Esophagus squamous epithelium (tissue), 5 donors: ENCODE data around the gene ATL1. TPM values are rescaled to one million over a fixed set of nuclear protein-coding genes. Genes with fewer than 3 reads are reported as not detected.

Experiments
- DNase-seq: peaks from one replicate; lab custom pipeline; 2025; lab: John Stamatoyannopoulos, UW
- H3K27ac ChIP-seq, 4 donors: fragments of 200-600 bp; sonication (generic); one replicate each; pipeline ENCODE4 v1.5.1; 2016 to 2019; ENCODE audit warnings: mild to moderate bottlenecking in 1 of 4
- H3K27me3 ChIP-seq, 4 donors: fragments of 200-600 bp; sonication (generic); 1 replicate in 3 of 4; 2 replicates in 1 of 4; pipeline versions ENCODE4 v1.5.1 to v1.6.0; 2017 to 2021; ENCODE audit warnings: antibody characterized with exemption in 1 of 4
- H3K36me3 ChIP-seq, 3 donors: fragments of 200-600 bp; sonication (generic); one replicate each; pipeline ENCODE4 v1.5.1; 2016 to 2019
- H3K4me1 ChIP-seq, 3 donors: fragments of 200-600 bp; sonication (generic); one replicate each; pipeline ENCODE4 v1.5.1; 2017 to 2019
- H3K4me3 ChIP-seq, 4 donors: fragments of 200-600 bp; sonication (generic); 1 replicate in 3 of 4; 2 replicates in 1 of 4; pipeline ENCODE4 v1.5.1; 2016 to 2019; ENCODE audit warnings: mild to moderate bottlenecking in 2 of 4, moderate library complexity in 1 of 4
- H3K9me3 ChIP-seq, 3 donors: fragments of 200-600 bp; sonication (generic); one replicate each; pipeline ENCODE4 v1.5.1; 2016 to 2019
- CTCF ChIP-seq, 6 experiments: fragments of 450-650 bp in 4 of 6; fragments of 200-600 bp in 2 of 6; sonication (generic) in 2 of 6; IDR thresholded peaks; one replicate each; pipeline ENCODE4 v1.5.1; 2016 to 2019; ENCODE audit warnings: antibody characterized with exemption in 6 of 6, mild to moderate bottlenecking in 4 of 6, moderate library complexity in 4 of 6
- POLR2A ChIP-seq, 4 donors: fragments of 450-650 bp; IDR thresholded peaks; one replicate each; pipeline ENCODE4 v1.6.1; 2017; ENCODE audit warnings: antibody characterized with exemption in 4 of 4, mild to moderate bottlenecking in 4 of 4, moderate library complexity in 3 of 4
- whole genome bisulfite sequencing, 2 donors: methylation state at CpG; one replicate each; pipeline ENCODE4 v1.1.5; 2018; 5-methylcytosine and 5-hydroxymethylcytosine counted together
- intact Hi-C: fragments of 100-400 bp; cut with DNase I; formaldehyde crosslinking; loops from one replicate; pipeline ENCODE4 v1.15.0; 2022
- total RNA-seq, 4 donors: library from RNA; depleted of rRNA; stranded (reverse); fragments of >200 nt; gene quantifications; one replicate each; pipeline ENCODE4 v1.1.0, GENCODE V29; 2016
- donor health status: DM: yes; HTN: yes; CAD: no.

Gene ATL1
- total RNA-seq, 4 donors from 2014 or later = 3.3 to 7.3 (median 6.0) TPM

- no peak overlapping the region for H3K27ac ChIP-seq
- no peaks in the 10 kb centered on the region for H3K9me3 ChIP-seq
- H3K36me3 ChIP-seq = no peaks in the 10 kb centered on the region
- no peak overlapping the region for H3K4me3 ChIP-seq
- no peaks in the 10 kb centered on the region for H3K27me3 ChIP-seq
- no peaks in the 10 kb centered on the region for H3K4me1 ChIP-seq
- TF ChIP-seq CTCF (IDR thresholded peaks at IDR 0.05) = no peak
- TF ChIP-seq POLR2A (IDR thresholded peaks at IDR 0.05) = no peak
- WGBS, 2 donors = 88 to 89% methylated on average over 1 of the region's 1 CpG
- DNase-seq = no peak
- intact Hi-C loops = no loop called here
These were observed 47.8 kb downstream of the ATL1 start for GRCh38 chr14:50607761-50608160.

DNA sequence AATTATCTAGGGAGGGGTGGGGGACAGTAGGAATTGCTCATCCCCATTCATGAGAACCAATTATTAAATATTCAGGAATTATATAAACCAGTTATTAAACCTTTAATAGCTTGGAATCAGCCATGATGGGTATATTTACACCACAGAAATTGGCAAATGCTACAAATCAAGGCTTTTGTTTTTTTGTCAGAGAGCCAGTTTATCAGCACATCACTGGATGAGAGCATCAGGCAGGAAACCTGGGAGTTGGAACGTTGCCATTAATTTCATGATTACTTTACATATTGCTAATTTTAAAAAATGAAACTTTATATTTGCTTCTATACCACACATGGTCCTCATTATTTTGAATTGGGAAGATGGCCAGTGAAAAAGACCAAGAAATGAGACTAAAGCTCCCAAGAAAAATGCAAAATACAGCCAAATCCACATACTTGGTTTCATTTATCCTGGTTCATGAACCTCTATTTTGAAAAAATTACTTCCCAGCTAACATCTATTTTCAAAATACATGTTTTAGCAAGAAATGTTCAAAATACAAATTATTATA lies 48.4 kb downstream of the ATL1 start:
- H3K4me3 ChIP-seq = no peak overlapping the region
- TF ChIP-seq POLR2A (IDR thresholded peaks at IDR 0.05) = no peak
- no peak for TF ChIP-seq CTCF (IDR thresholded peaks at IDR 0.05)
- no peaks in the 10 kb centered on the region for H3K36me3 ChIP-seq
- no peak for DNase-seq
- no peaks in the 10 kb centered on the region for H3K27me3 ChIP-seq
- 40 to 79% methylated on average over 1 of the region's 1 CpG for WGBS, 2 donors
- intact Hi-C loops = no loop called here
- no peak overlapping the region for H3K27ac ChIP-seq
- no peaks in the 10 kb centered on the region for H3K4me1 ChIP-seq
- no peaks in the 10 kb centered on the region for H3K9me3 ChIP-seq

- no peak overlapping the region for H3K27ac ChIP-seq
- intact Hi-C loops = no loop called here
- no peaks in the 10 kb centered on the region for H3K4me1 ChIP-seq
- DNase-seq = no peak
- H3K27me3 ChIP-seq = no peaks in the 10 kb centered on the region
- no peak overlapping the region for H3K4me3 ChIP-seq
- WGBS, 2 donors = 86 to 94% methylated on average over 1 of the region's 1 CpG
- H3K36me3 ChIP-seq = peaks cover 0 to 6% (median 0%) of the 10 kb centered on the region in 3 donors
- H3K9me3 ChIP-seq = no peaks in the 10 kb centered on the region
- TF ChIP-seq POLR2A (IDR thresholded peaks at IDR 0.05) = no peak
- no peak for TF ChIP-seq CTCF (IDR thresholded peaks at IDR 0.05)
These were observed 50.5 kb downstream of the ATL1 start for GRCh38 chr14:50610465-50610864.

DNA sequence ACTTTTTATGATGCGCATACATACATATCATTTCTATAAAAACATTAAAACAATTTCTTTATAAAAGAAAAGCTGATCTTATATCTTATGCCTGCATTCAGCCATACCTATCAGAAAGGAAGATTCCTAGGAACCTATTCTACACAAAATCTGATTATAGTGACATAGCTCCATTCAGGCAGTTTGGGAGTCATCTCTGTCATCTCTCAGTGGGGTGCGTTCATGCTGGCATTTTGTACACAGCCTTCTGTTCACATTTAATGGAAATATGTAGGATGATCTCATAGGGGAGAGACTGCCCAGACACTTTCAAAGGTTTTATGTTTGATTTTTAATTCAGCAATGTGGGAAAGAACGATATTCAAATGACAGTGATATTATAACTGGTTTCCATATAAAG lies 52.9 kb downstream of the ATL1 start:
- TF ChIP-seq CTCF (IDR thresholded peaks at IDR 0.05) = no peak
- no peak for TF ChIP-seq POLR2A (IDR thresholded peaks at IDR 0.05)
- Histone ChIP-seq H3K27me3 (no peaks in the 10 kb centered on the region), H3K36me3 (peaks cover 0 to 20% (median 0%) of the 10 kb centered on the region in 3 donors), H3K4me3 (no peak overlapping the region), H3K9me3 (no peaks in the 10 kb centered on the region), H3K27ac (no peak overlapping the region), H3K4me1 (no peaks in the 10 kb centered on the region)
- 93 to 97% methylated on average over 3 of the region's 3 CpGs for WGBS, 2 donors
- DNase-seq = no peak
- intact Hi-C loops = no loop called here

GRCh38 chr14:50615056-50615455 lies 55.1 kb downstream of the ATL1 start:
- Histone ChIP-seq H3K4me3 (no peak overlapping the region), H3K36me3 (peaks cover 0 to 20% (median 0%) of the 10 kb centered on the region in 3 donors), H3K4me1 (no peaks in the 10 kb centered on the region), H3K9me3 (no peaks in the 10 kb centered on the region), H3K27me3 (no peaks in the 10 kb centered on the region), H3K27ac (no peak overlapping the region)
- no peak for DNase-seq
- 63 to 84% methylated on average over 4 of the region's 4 CpGs for WGBS, 2 donors
- no peak for TF ChIP-seq POLR2A (IDR thresholded peaks at IDR 0.05)
- no peak for TF ChIP-seq CTCF (IDR thresholded peaks at IDR 0.05)
- intact Hi-C loops = no loop called here
